Endothelial cell of umbilical vein (primary cell): ENCODE measurements around the gene SEC62. TPM values are rescaled to one million over a fixed set of nuclear protein-coding genes. Genes with fewer than 3 reads are reported as not detected.

Source experiments
- BruUV-seq: library from RNA; stranded (reverse); fragments of 400-500 nt; replicated peaks from 2 replicates; lab custom pipeline; 2021; lab: Mats Ljungman, UMichigan
- CTCF ChIA-PET: fragments of 300-600, 350-600 bp; sonication (Branson Sonifier 250); formaldehyde crosslinking; loops from one replicate; lab custom pipeline; 2021; ENCODE audit warnings: antibody characterized with exemption, inconsistent platforms; lab: Charles Lee
- POLR2A ChIA-PET: fragments of 300-600, 350-600 bp; sonication (Branson Sonifier 250); formaldehyde crosslinking; loops from one replicate; lab custom pipeline; 2021; ENCODE audit warnings: antibody characterized with exemption, inconsistent platforms; lab: Charles Lee
- DNase-seq: peaks from one replicate; pipeline ENCODE4 v3.0.0-alpha.2; 2011; ENCODE audit warnings: low read depth, low spot score
- FAIRE-seq: peaks from 2 replicates; lab custom pipeline; 2011; peaks lifted over from hg19 to GRCh38; lab: Jason Lieb, UNC
- H2AFZ ChIP-seq: 2 replicates; pipeline ENCODE4 v1.6.0; 2012; ENCODE audit warnings: low read depth, low read length, control low read depth, inconsistent platforms
- H3K27ac ChIP-seq: 2 replicates; pipeline ENCODE4 v1.5.1; 2011; ENCODE audit warnings: low read depth, mild to moderate bottlenecking, control low read depth, low read length, moderate library complexity; ENCODE audit not compliant: insufficient read depth
- H3K27me3 ChIP-seq, 2 experiments: 2 replicates each; pipeline versions ENCODE4 v1.6.0 to v1.6.1; 2011; ENCODE audit warnings: low read length in 2 of 2, mixed read lengths in 1 of 2; ENCODE audit not compliant: control insufficient read depth in 2 of 2, insufficient read depth in 2 of 2
- H3K36me3 ChIP-seq, 2 experiments: 2 replicates in 1 of 2; 3 replicates in 1 of 2; pipeline ENCODE4 v1.5.1; 2011; ENCODE audit warnings: low read length in 2 of 2, mild to moderate bottlenecking in 1 of 2, moderate library complexity in 1 of 2; ENCODE audit not compliant: control insufficient read depth in 2 of 2, insufficient read depth in 2 of 2; ENCODE audit errors: extremely low read depth in 1 of 2
- H3K4me1 ChIP-seq: 3 replicates; pipeline ENCODE4 v1.5.1; 2011; ENCODE audit warnings: mild to moderate bottlenecking, low read length; ENCODE audit not compliant: control insufficient read depth, insufficient read depth; ENCODE audit errors: extremely low read depth
- H3K4me2 ChIP-seq: 2 replicates; pipeline ENCODE4 v1.6.1; 2011; ENCODE audit warnings: low read length, control low read depth, mixed read lengths; ENCODE audit not compliant: insufficient read depth
- H3K4me3 ChIP-seq, 3 experiments: fragments of 200-600 bp in 1 of 3; sonication (generic), shearing (Covaris generic) in 1 of 3; replicated peaks in 1 of 3; 2 replicates each; pipeline ENCODE4 v1.5.1; 2011 to 2016; ENCODE audit warnings: control low read depth in 3 of 3, low read length in 3 of 3, mild to moderate bottlenecking in 2 of 3, inconsistent platforms in 1 of 3, low read depth in 1 of 3, moderate library complexity in 1 of 3; ENCODE audit not compliant: insufficient read depth in 1 of 3
- H3K79me2 ChIP-seq: 2 replicates; pipeline ENCODE4 v1.6.0; 2012; ENCODE audit warnings: low read length, inconsistent platforms; ENCODE audit not compliant: control insufficient read depth, insufficient read depth
- H3K9ac ChIP-seq: replicated peaks from 2 replicates; pipeline ENCODE3; 2011; ENCODE audit warnings: low read length, control low read depth; ENCODE audit not compliant: insufficient read depth; ENCODE audit errors: extremely low read depth
- H3K9me1 ChIP-seq: replicated peaks from 3 replicates; pipeline ENCODE4 v1.6.0; 2011; ENCODE audit warnings: mild to moderate bottlenecking, low read length; ENCODE audit not compliant: control insufficient read depth, insufficient read depth; ENCODE audit errors: extremely low read depth
- H3K9me3 ChIP-seq: replicated peaks from 2 replicates; pipeline ENCODE4 v1.5.1; 2012; ENCODE audit warnings: low read length, inconsistent platforms; ENCODE audit not compliant: control insufficient read depth, insufficient read depth
- H4K20me1 ChIP-seq: replicated peaks from 2 replicates; pipeline ENCODE3; 2011; ENCODE audit warnings: mild to moderate bottlenecking, low read length; ENCODE audit not compliant: control insufficient read depth, insufficient read depth; ENCODE audit errors: extremely low read depth
- EZH2 ChIP-seq: IDR thresholded peaks from 2 replicates; pipeline ENCODE4 v1.6.1; 2012; ENCODE audit warnings: borderline replicate concordance, low read depth, mild to moderate bottlenecking, moderate library complexity, low read length, inconsistent platforms; ENCODE audit not compliant: severe bottlenecking
- FOS ChIP-seq: IDR thresholded peaks from 2 replicates; pipeline ENCODE4 v1.6.1; 2011; ENCODE audit warnings: mild to moderate bottlenecking, low read length, moderate library complexity, borderline replicate concordance; ENCODE audit not compliant: insufficient read depth
- GATA2 ChIP-seq: IDR thresholded peaks from 2 replicates; pipeline ENCODE4 v1.7.0; 2011; ENCODE audit warnings: low read depth, mild to moderate bottlenecking, moderate library complexity, mixed read lengths, low read length; ENCODE audit not compliant: insufficient read length, insufficient read depth
- JUN ChIP-seq: IDR thresholded peaks from 2 replicates; pipeline ENCODE4 v1.6.1; 2011; ENCODE audit warnings: borderline replicate concordance, low read depth; ENCODE audit not compliant: insufficient read length, insufficient read depth
- MAX ChIP-seq: IDR thresholded peaks from 2 replicates; pipeline ENCODE4 v1.6.1; 2011; ENCODE audit not compliant: insufficient read depth, insufficient read length
- MYC ChIP-seq: IDR thresholded peaks from one replicate; pipeline ENCODE4 v1.6.1; 2011; ENCODE audit warnings: mild to moderate bottlenecking, low read depth, low read length
- POLR2A ChIP-seq: IDR thresholded peaks from 2 replicates; pipeline ENCODE4 v1.6.1; 2012; ENCODE audit warnings: low read depth, mild to moderate bottlenecking, control low read depth, low read length
- POLR2AphosphoS5 ChIP-seq: IDR thresholded peaks from 2 replicates; pipeline ENCODE4 v1.6.1; 2012; ENCODE audit warnings: low read depth, mild to moderate bottlenecking, control low read depth, low read length, moderate library complexity; ENCODE audit not compliant: insufficient read depth
- dilution Hi-C: fragments of 300-500 bp; cut with MboI; formaldehyde crosslinking; loops from one replicate; pipeline ENCODE4 v1.15.0; 2019; ENCODE audit warnings: low sequenced_read_pairs; ENCODE audit not compliant: extremely low pct_ligation_motif_present
- intact Hi-C: fragments of 100-400 bp; cut with micrococcal nuclease; formaldehyde crosslinking; loops from one replicate; pipeline ENCODE4 v1.10.0; 2022
- polyA plus RNA-seq, 4 experiments: library from polyadenylated mRNA; depleted of rRNA in 3 of 4; stranded (reverse) in 3 of 4; unstranded in 1 of 4; fragments of >200 nt; gene quantifications; 2 replicates each; pipeline versions ENCODE4 v1.2.1 to v1.2.3, GENCODE V29; 2011 to 2012; ENCODE audit warnings: missing spikeins in 1 of 4
- total RNA-seq: library from RNA; stranded (reverse); gene quantifications from 2 replicates; pipeline ENCODE4 v1.2.3, GENCODE V29; 2021

The SEC62 gene
- total and polyA plus RNA-seq, 2 donors (not counting 3 experiments of a cell fraction or from before 2014, with no cell fraction given): 90.7 to 90.8 TPM

- no TSS peak for BruUV-seq
- peaks cover 13% of the 10 kb centered on the region for H4K20me1 ChIP-seq
Observed at GRCh38 chr3:169970847-169971246, 4.2 kb downstream of the SEC62 start.

DNA sequence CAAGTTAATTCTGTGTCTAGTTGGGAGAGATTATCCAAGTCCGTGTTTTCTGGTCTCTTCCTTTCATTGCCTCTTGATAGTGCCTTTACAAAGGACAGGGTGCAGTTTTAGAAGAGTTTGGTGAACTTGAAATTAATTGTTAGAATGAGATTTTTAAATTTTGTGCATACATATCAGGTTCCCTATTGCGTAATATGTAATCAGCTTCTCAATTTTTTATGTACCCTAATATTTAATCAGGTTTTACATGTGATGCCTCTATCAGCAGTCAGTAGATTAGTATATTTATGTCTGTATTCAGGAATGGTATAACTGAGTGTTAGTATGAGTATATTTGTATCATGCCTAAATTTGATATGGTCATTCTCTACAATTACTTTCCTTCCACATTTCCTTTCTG lies 4.9 kb downstream of the SEC62 start:
- Histone ChIP-seq H3K4me1 (peaks cover 13% of the 10 kb centered on the region), H2AFZ (no peak overlapping the region), H3K9me3 (no peaks in the 10 kb centered on the region), H3K27ac (no peak overlapping the region), H3K4me2 (no peak overlapping the region), H3K36me3 (peaks cover 2 to 10% of the 10 kb centered on the region in 2 experiments), H3K79me2 (peaks cover 81% of the 10 kb centered on the region), H3K9ac (no peak overlapping the region), H4K20me1 (peaks cover 13% of the 10 kb centered on the region), H3K4me3 (no peak overlapping the region), H3K9me1 (no peaks in the 10 kb centered on the region), H3K27me3 (no peaks in the 10 kb centered on the region)
- intact Hi-C loops: no loop called here
- no TSS peak for BruUV-seq
- dilution Hi-C loops: no loop called here
- ChIA-PET CTCF (interaction anchor here (1.3 kb wide), 1 partner anchor 13 kb away, joined by 3 read pairs; no protein-coding TSS in a partner anchor), POLR2A (no interaction called here)
- TF ChIP-seq EZH2 (no peak), POLR2AphosphoS5 (no peak), MAX (no peak), GATA2 (no peak), POLR2A (no peak), JUN (no peak), FOS (no peak), MYC (no peak)
- no peak for FAIRE-seq
- no peak for DNase-seq

More at GRCh38 chr3:169970847-169971246, 4.2 kb downstream of the SEC62 start:
- intact Hi-C loops (no loop called here), dilution Hi-C loops (no loop called here)
- H3K27ac ChIP-seq: no peak overlapping the region
- peaks cover 18% of the 10 kb centered on the region for H3K4me1 ChIP-seq
- ChIA-PET CTCF (interaction anchor here (1.3 kb wide), 1 partner anchor 13 kb away, joined by 3 read pairs; no protein-coding TSS in a partner anchor), POLR2A (no interaction called here)
- no peaks in the 10 kb centered on the region for H3K9me3 ChIP-seq
- H3K36me3 ChIP-seq: peaks cover 0 to 5% of the 10 kb centered on the region in 2 experiments
- FAIRE-seq (no peak), DNase-seq (no peak)
- peaks cover 78% of the 10 kb centered on the region for H3K79me2 ChIP-seq
- no peaks in the 10 kb centered on the region for H3K27me3 ChIP-seq
- H3K9ac ChIP-seq: no peak overlapping the region
- no peak for TF ChIP-seq GATA2
- no peaks in the 10 kb centered on the region for H3K9me1 ChIP-seq
- no peak overlapping the region for H3K4me3 ChIP-seq
- no peak overlapping the region for H3K4me2 ChIP-seq
- no peak overlapping the region for H2AFZ ChIP-seq
